Measurements from ENCODE around the gene TNNT2.

Gene TNNT2

GRCh38 chr1:201313086-201313485 is 64.4 kb downstream of the TNNT2 start:
- no peak for DNase-seq (ENCODE audit: low spot score)

GRCh38 chr1:201312298-201312697 is 65.2 kb downstream of the TNNT2 start:
- DNase-seq (ENCODE audit: low spot score), result no peak

DNA sequence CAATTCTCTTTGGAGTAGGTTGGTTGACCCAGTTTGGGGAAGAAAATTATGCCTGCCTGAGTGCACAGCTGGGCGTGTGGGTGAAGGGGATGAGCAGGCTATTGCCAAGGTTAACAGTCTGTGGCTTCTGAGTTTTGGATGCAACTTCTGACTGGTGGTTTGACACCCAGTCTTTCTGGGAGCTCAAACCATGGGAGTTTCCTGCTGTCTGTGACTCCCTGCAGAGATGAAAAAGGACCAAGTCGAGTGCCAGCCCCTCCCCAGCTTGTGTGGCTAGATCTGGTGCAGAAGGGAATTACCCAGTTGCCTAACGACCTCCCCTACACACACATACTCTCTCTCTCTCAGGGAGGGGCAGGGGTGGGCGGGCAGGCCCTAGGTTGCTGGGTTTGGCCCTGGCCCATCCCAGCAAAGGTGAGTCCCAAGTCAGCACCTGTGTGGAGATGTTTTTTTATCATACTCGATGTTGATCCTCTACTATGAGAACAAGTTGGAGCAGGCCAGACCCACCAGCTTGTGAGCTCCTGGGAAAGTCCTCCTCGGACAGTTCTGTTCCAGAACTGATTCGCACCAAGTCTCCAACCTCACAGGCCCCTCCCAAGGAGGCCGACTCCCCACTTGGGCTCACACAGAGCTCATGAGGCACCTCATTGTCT is 66.0 kb downstream of the TNNT2 start:
- peak; percentile 71 for DNase-seq (ENCODE audit: low spot score)

GRCh38 chr1:201310986-201311355 is 66.5 kb downstream of the TNNT2 start:
- peak; percentile 80 for DNase-seq (ENCODE audit: low spot score)

GRCh38 chr1:201310251-201310985 is 67.1 kb downstream of the TNNT2 start:
- DNase-seq (ENCODE audit: low spot score), result peak; percentile 73

GRCh38 chr1:201309416-201309815 is 68.1 kb downstream of the TNNT2 start:
- DNase-seq (ENCODE audit: low spot score), result peak; percentile 95
